Testis (tissue), 5 donors: ENCODE measurements around the gene MAN2B1. TPM values are rescaled to one million over a fixed set of nuclear protein-coding genes. Genes with fewer than 3 reads are reported as not detected.
A peak's percentile ranks its signal among the peaks of the same experiment; 100 is the strongest.
"Not testable (repeated sequence)": the region's sequence is repeated elsewhere in the genome, so short reads cannot be mapped to it uniquely, and the experiment has no call there.

Experiments used
- DNase-seq: peaks from one replicate; pipeline ENCODE4 v3.0.0-alpha.2; 2019
- H3K27ac ChIP-seq, 2 donors: fragments of 200-600 bp; sonication (generic); one replicate each; pipeline ENCODE4 v1.5.1; 2019
- H3K27me3 ChIP-seq: fragments of 200-600 bp; sonication (generic); one replicate; pipeline ENCODE4 v1.5.1; 2019
- H3K36me3 ChIP-seq: fragments of 200-600 bp; sonication (generic); one replicate; pipeline ENCODE4 v1.5.1; 2017; ENCODE audit warnings: low read depth; ENCODE audit errors: missing control alignments
- H3K4me1 ChIP-seq: fragments of 200-600 bp; sonication (generic); one replicate; pipeline ENCODE4 v1.5.1; 2019
- H3K4me3 ChIP-seq, 2 donors: fragments of 200-600 bp; sonication (generic); one replicate each; pipeline ENCODE4 v1.5.1; 2017 to 2019
- H3K9me3 ChIP-seq: fragments of 200-600 bp; sonication (generic); one replicate; pipeline ENCODE4 v1.5.1; 2017
- CTCF ChIP-seq, 3 experiments: fragments of 450-650 bp in 2 of 3; fragments of 200-600 bp in 1 of 3; sonication (generic) in 1 of 3; IDR thresholded peaks; one replicate each; pipeline ENCODE4 v1.5.1; 2016 to 2019; ENCODE audit warnings: antibody characterized with exemption in 3 of 3, mild to moderate bottlenecking in 2 of 3, moderate library complexity in 1 of 3
- POLR2A ChIP-seq: fragments of 450-650 bp; IDR thresholded peaks from one replicate; pipeline ENCODE4 v1.6.1; 2017; ENCODE audit warnings: antibody characterized with exemption, mild to moderate bottlenecking, moderate library complexity
- WGBS, 2 donors: methylation state at CpG; one replicate each; pipeline ENCODE4 v1.1.5; 2018; 5-methylcytosine and 5-hydroxymethylcytosine counted together
- intact Hi-C: fragments of 100-400 bp; cut with DNase I; formaldehyde crosslinking; loops from one replicate; pipeline ENCODE4 v1.15.1; 2023; ENCODE audit warnings: low total_unique reads
- long read RNA-seq, 2 donors: transcript quantifications; one replicate each; lab custom pipeline, GENCODE V29; 2026
- polyA plus RNA-seq: library from polyadenylated mRNA; stranded (reverse); fragments of 350-450 nt; fragmentation: Illumina TruSeq; extraction: RNeasy Lipid Tissue Mini Kit (QIAGEN cat#74804); gene quantifications from one replicate; pipeline ENCODE4 v1.2.3, GENCODE V29; 2014; ENCODE audit warnings: low read depth, low replicate concordance; ENCODE audit not compliant: insufficient read depth
- total RNA-seq, 2 donors: library from RNA; depleted of rRNA; stranded (reverse); fragments of >200 nt; gene quantifications; one replicate each; pipeline ENCODE4 v1.2.3, GENCODE V29; 2016

The MAN2B1 gene
- total RNA-seq (10 to 100 TPM; 29.7 to 30.6 TPM), polyA plus RNA-seq (45.7 TPM)
- long read RNA-seq, donor 1, partial matches to known transcripts: 0 of 8 reads
- long read RNA-seq, donor 1, other reads (novel, unspliced or antisense): 0 of 8 reads
- long read RNA-seq, donor 2, partial matches to known transcripts: 0 of 3 reads
- long read RNA-seq, donor 2, other reads (novel, unspliced or antisense): 0 of 3 reads

GRCh38 chr19:12666265-12667048, at the start of gene MAN2B1, which contains the start of gene WDR83:
Gene MAN2B1, minus strand, starts transcription at chr19:12666742. Its CDS starts 41 bp downstream, at chr19:12666701.
Gene WDR83, plus strand, starts transcription at chr19:12666807. Its CDS starts 2,984 bp downstream, at chr19:12669791.
- no peaks in the 10 kb centered on the region for H3K9me3 ChIP-seq
- peak within 1 kb of the TSS; percentile 75 to 79 for H3K4me3 ChIP-seq
- H3K4me1 ChIP-seq: peaks cover 32% of the 10 kb centered on the region
- no peak for TF ChIP-seq POLR2A
- no peaks in the 10 kb centered on the region for H3K36me3 ChIP-seq
- no peaks in the 10 kb centered on the region for H3K27me3 ChIP-seq
- intact Hi-C loops: no loop called here
- peak; percentile 76 for DNase-seq
- H3K27ac ChIP-seq: peak within 1 kb of the TSS in 1 of 2 donors; percentile 59
- 1% methylated on average over 14 to 45 of the region's 46 CpGs for whole genome bisulfite sequencing, 2 donors

GRCh38 chr19:12715929-12716328, 49.4 kb upstream of the MAN2B1 start:
- TF ChIP-seq POLR2A (no peak), CTCF (IDR thresholded peaks at IDR 0.05) (no peak)
- Histone ChIP-seq H3K4me1 (peaks cover 8% of the 10 kb centered on the region), H3K4me3 (no peak overlapping the region), H3K9me3 (no peaks in the 10 kb centered on the region), H3K36me3 (peaks cover 3% of the 10 kb centered on the region), H3K27ac (no peak overlapping the region), H3K27me3 (no peaks in the 10 kb centered on the region)
- intact Hi-C loops: no loop called here
- DNase-seq: no peak
- 89 to 90% methylated on average over 3 of the region's 3 CpGs for WGBS, 2 donors

GRCh38 chr19:12715102-12715501, 48.6 kb upstream of the MAN2B1 start:
- Histone ChIP-seq H3K9me3 (no peaks in the 10 kb centered on the region), H3K27ac (no peak overlapping the region), H3K4me1 (peaks cover under 1% of the 10 kb centered on the region), H3K27me3 (no peaks in the 10 kb centered on the region), H3K4me3 (no peak overlapping the region), H3K36me3 (peaks cover 3% of the 10 kb centered on the region)
- no peak for DNase-seq
- TF ChIP-seq CTCF (IDR thresholded peaks at IDR 0.05) (no peak), POLR2A (no peak)
- WGBS, 2 donors: 89% methylated on average over 15 of the region's 15 CpGs; no CpG with 5 or more reads in 1 of the 2 donors
- intact Hi-C loops: no loop called here

GRCh38 chr19:12713304-12713703, 46.8 kb upstream of the MAN2B1 start:
- WGBS, 2 donors: 93 to 95% methylated on average over 9 of the region's 9 CpGs
- H3K36me3 ChIP-seq, H3K27me3 ChIP-seq, intact Hi-C loops, H3K4me1 ChIP-seq, DNase-seq, H3K9me3 ChIP-seq, H3K27ac ChIP-seq, H3K4me3 ChIP-seq: not testable (repeated sequence)

GRCh38 chr19:12712077-12712476, 45.5 kb upstream of the MAN2B1 start:
- H3K27ac ChIP-seq, H3K36me3 ChIP-seq, H3K4me1 ChIP-seq, H3K9me3 ChIP-seq, H3K27me3 ChIP-seq, intact Hi-C loops, H3K4me3 ChIP-seq: not testable (repeated sequence)
- 47 to 61% methylated on average over 11 of the region's 14 CpGs for WGBS, 2 donors
- peak in 1 of 3 experiments; percentile 49 for TF ChIP-seq CTCF (IDR thresholded peaks at IDR 0.05)
- DNase-seq: peak; percentile 54
